IMR-90 (cell line): ENCODE results near the gene CEP170B. TPM values are rescaled to one million over a fixed set of nuclear protein-coding genes. Genes with fewer than 3 reads are reported as not detected.
"Not testable (repeated sequence)": the region's sequence is repeated elsewhere in the genome, so short reads cannot be mapped to it uniquely, and the experiment has no call there.

ENCODE experiments used
- ATAC-seq: fragments of 200-7000 bp; cut with Tn5 transposase; 2 replicates; pipeline ENCODE4 v1.9.1; 2020; ENCODE audit warnings: low read depth, mild to moderate bottlenecking, moderate library complexity
- BruUV-seq: library from RNA; stranded (reverse); fragments of 400-500 nt; replicated peaks from 2 replicates; lab custom pipeline; 2021; lab: Mats Ljungman, UMichigan
- CTCF ChIA-PET: fragments of 300-600 bp; formaldehyde crosslinking; extraction: SDS; loops from one replicate; lab custom pipeline; 2021; ENCODE audit warnings: antibody characterized with exemption; lab: Yijun Ruan, JAX
- POLR2A ChIA-PET: fragments of 300-600 bp; sonication (Branson Sonifier 250); formaldehyde crosslinking; loops from one replicate; lab custom pipeline; 2022; ENCODE audit warnings: antibody characterized with exemption; ENCODE audit not compliant: unreplicated experiment; lab: Charles Lee
- DNase-seq: peaks from one replicate; pipeline ENCODE4 v3.0.0; 2013
- H2AFZ ChIP-seq: replicated peaks from 2 replicates; pipeline ENCODE3; 2013; ENCODE audit warnings: low read length, mild to moderate bottlenecking; ENCODE audit not compliant: poor library complexity
- H2AK5ac ChIP-seq: 2 replicates; pipeline ENCODE4 v1.6.1; 2013; ENCODE audit warnings: low read depth, low read length, inconsistent platforms
- H2AK9ac ChIP-seq: replicated peaks from 2 replicates; pipeline ENCODE3; 2013; ENCODE audit warnings: mild to moderate bottlenecking, low read depth, low read length, moderate library complexity; ENCODE audit not compliant: poor library complexity
- H2BK120ac ChIP-seq: 2 replicates; pipeline ENCODE4 v1.6.1; 2013; ENCODE audit warnings: low read depth, low read length, inconsistent platforms
- H2BK15ac ChIP-seq: 3 replicates; pipeline ENCODE4 v1.6.1; 2013; ENCODE audit warnings: low read depth, low read length, inconsistent platforms
- H2BK20ac ChIP-seq: 2 replicates; pipeline ENCODE4 v1.6.1; 2013; ENCODE audit warnings: low read depth, mild to moderate bottlenecking, inconsistent platforms, low read length, moderate library complexity
- H2BK5ac ChIP-seq: 2 replicates; pipeline ENCODE4 v1.6.1; 2013; ENCODE audit warnings: mild to moderate bottlenecking, low read depth, low read length, inconsistent platforms; ENCODE audit not compliant: poor library complexity, severe bottlenecking
- H3K14ac ChIP-seq: replicated peaks from 2 replicates; pipeline ENCODE4 v1.6.1; 2013; ENCODE audit warnings: low read depth, low read length, inconsistent platforms
- H3K18ac ChIP-seq: 2 replicates; pipeline ENCODE4 v1.6.1; 2013; ENCODE audit warnings: low read depth, low read length, control low read depth
- H3K23ac ChIP-seq: 2 replicates; pipeline ENCODE4 v1.6.1; 2013; ENCODE audit warnings: low read depth, low read length, inconsistent platforms
- H3K27ac ChIP-seq: 2 replicates; pipeline ENCODE4 v1.5.1; 2013; ENCODE audit warnings: mild to moderate bottlenecking, control low read depth, low read length; ENCODE audit not compliant: insufficient read depth
- H3K27me3 ChIP-seq: 2 replicates; pipeline ENCODE4 v1.6.1; 2013; ENCODE audit warnings: low read length; ENCODE audit not compliant: control insufficient read depth, insufficient read depth
- H3K36me3 ChIP-seq: 2 replicates; pipeline ENCODE4 v1.6.1; 2013; ENCODE audit warnings: low read length, mixed read lengths; ENCODE audit not compliant: control insufficient read depth, insufficient read depth
- H3K4ac ChIP-seq: 2 replicates; pipeline ENCODE4 v1.6.1; 2013; ENCODE audit warnings: low read depth, low read length, inconsistent platforms
- H3K4me1 ChIP-seq: 2 replicates; pipeline ENCODE4 v1.6.1; 2013; ENCODE audit warnings: low read length, mixed read lengths; ENCODE audit not compliant: control insufficient read depth, insufficient read depth
- H3K4me2 ChIP-seq: 2 replicates; pipeline ENCODE4 v1.6.1; 2013; ENCODE audit warnings: low read depth, mild to moderate bottlenecking, control low read depth, low read length, moderate library complexity
- H3K4me3 ChIP-seq: 2 replicates; pipeline ENCODE4 v1.5.1; 2013; ENCODE audit warnings: low read depth, mild to moderate bottlenecking, control low read depth, low read length, moderate library complexity; ENCODE audit not compliant: insufficient read depth
- H3K56ac ChIP-seq: 2 replicates; pipeline ENCODE4 v1.6.1; 2013; ENCODE audit warnings: low read length, inconsistent platforms; ENCODE audit not compliant: insufficient read depth; ENCODE audit errors: extremely low read depth
- H3K79me1 ChIP-seq, 2 experiments: 2 replicates each; pipeline ENCODE4 v1.6.1; 2013; ENCODE audit warnings: low read length in 2 of 2, inconsistent platforms in 1 of 2, low read depth in 1 of 2
- H3K9ac ChIP-seq: 2 replicates; pipeline ENCODE4 v1.6.1; 2013; ENCODE audit warnings: low read depth, low read length, control low read depth
- H3K9me1 ChIP-seq: 2 replicates; pipeline ENCODE4 v1.6.1; 2013; ENCODE audit warnings: low read length, inconsistent platforms; ENCODE audit not compliant: insufficient read depth
- H3K9me3 ChIP-seq: 2 replicates; pipeline ENCODE4 v1.6.1; 2013; ENCODE audit warnings: low read length; ENCODE audit not compliant: control insufficient read depth, insufficient read depth
- H4K20me1 ChIP-seq: 2 replicates; pipeline ENCODE4 v1.6.1; 2013; ENCODE audit warnings: low read length, inconsistent platforms; ENCODE audit not compliant: insufficient read depth
- H4K5ac ChIP-seq: 2 replicates; pipeline ENCODE4 v1.6.1; 2013; ENCODE audit warnings: mild to moderate bottlenecking, low read depth, low read length, control low read depth
- H4K8ac ChIP-seq, 2 experiments: 2 replicates each; pipeline ENCODE4 v1.6.1; 2013; ENCODE audit warnings: low read depth in 2 of 2, low read length in 2 of 2, control low read depth in 1 of 2, inconsistent platforms in 1 of 2
- H4K91ac ChIP-seq: 2 replicates; pipeline ENCODE4 v1.6.1; 2013; ENCODE audit warnings: low read depth, low read length, inconsistent platforms; ENCODE audit not compliant: insufficient read depth
- WGBS, 2 experiments: methylation state at CpG; one replicate each; pipeline versions ENCODE4 v1.1.5 to v1.1.7; 2013; ENCODE audit warnings: missing lambda C conversion rate in 2 of 2; ENCODE audit not compliant: insufficient read length in 1 of 2; ENCODE audit errors: extremely low coverage in 2 of 2; 5-methylcytosine and 5-hydroxymethylcytosine counted together
- dilution Hi-C: fragments of 300-500 bp; cut with HindIII; formaldehyde crosslinking; loops from one replicate; pipeline ENCODE4 v1.14.3; 2018; ENCODE audit warnings: low sequenced_read_pairs; ENCODE audit not compliant: unreplicated experiment
- in situ Hi-C: fragments of 300-500 bp; cut with MboI; formaldehyde crosslinking; loops from 3 replicates; pipeline ENCODE4 v1.14.3; 2019; ENCODE audit warnings: low sequenced_read_pairs, inconsistent platforms, mixed read lengths
- intact Hi-C: fragments of 100-400 bp; cut with micrococcal nuclease; formaldehyde crosslinking; loops from 2 replicates; pipeline ENCODE4 v1.10.0; 2022
- polyA plus RNA-seq, 3 experiments: library from polyadenylated mRNA; depleted of rRNA; stranded (reverse); fragments of >200 nt; gene quantifications; 2 replicates each; pipeline ENCODE4 v1.2.3, GENCODE V29; 2012; ENCODE audit warnings: low replicate concordance in 1 of 3
- total RNA-seq: library from RNA; depleted of rRNA; stranded (reverse); fragments of >200 nt; gene quantifications from 2 replicates; pipeline ENCODE4 v1.2.3, GENCODE V29; 2012

CEP170B gene
- total and polyA plus RNA-seq, 2 of the 4 experiments (the other 2 are of a cell fraction) = 3.6 to 13.1 TPM

DNA sequence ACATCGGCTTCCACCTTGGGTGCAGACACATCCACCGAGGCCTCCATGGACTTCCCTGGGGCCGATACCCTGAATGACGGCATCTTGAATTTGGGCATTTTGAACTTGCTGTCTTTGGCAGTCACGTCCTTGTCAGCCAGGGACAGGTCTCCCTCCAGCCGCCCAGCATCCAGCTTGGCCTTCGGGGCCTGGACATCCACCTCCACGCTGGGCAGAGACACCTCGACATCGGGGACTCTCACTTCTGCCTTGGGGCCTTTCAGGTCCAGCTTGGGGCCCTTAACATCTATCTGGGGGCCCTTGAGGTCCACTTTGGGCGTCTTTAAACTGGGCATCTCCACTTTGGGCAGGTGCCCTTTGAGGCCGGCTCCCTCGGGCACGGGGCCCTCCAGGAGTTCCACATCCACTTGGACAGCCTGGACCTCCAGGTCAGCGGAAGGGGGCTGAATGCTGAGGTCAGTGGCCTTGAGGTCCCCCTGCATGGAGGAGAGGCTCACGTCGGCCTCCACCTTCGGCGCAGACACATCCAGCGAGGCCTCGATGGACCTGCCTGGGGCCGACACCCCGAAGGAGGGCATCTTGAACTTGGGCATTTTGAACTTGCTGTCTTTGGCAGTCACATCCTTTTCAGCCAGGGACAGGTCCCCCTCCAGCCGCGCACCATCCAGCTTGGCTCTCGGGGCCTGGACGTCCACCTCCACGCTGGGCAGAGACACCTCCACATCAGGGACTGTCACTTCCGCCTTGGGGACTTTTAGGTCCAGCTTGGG is 79.6 kb downstream of the CEP170B start:
- H3K9me3 ChIP-seq, H2AFZ ChIP-seq, ATAC-seq, H3K4me1 ChIP-seq, H3K14ac ChIP-seq, H3K56ac ChIP-seq, H3K9me1 ChIP-seq, DNase-seq, H3K9ac ChIP-seq, intact Hi-C loops, H3K4me3 ChIP-seq, POLR2A ChIA-PET, H3K23ac ChIP-seq, H2BK20ac ChIP-seq, H2AK9ac ChIP-seq, BruUV-seq, H3K36me3 ChIP-seq, H2AK5ac ChIP-seq, H3K4me2 ChIP-seq, H2BK120ac ChIP-seq, H3K27me3 ChIP-seq, H3K79me1 ChIP-seq, H3K18ac ChIP-seq, H2BK5ac ChIP-seq, H3K4ac ChIP-seq, H4K8ac ChIP-seq, H2BK15ac ChIP-seq, H4K5ac ChIP-seq, dilution Hi-C loops, in situ Hi-C loops, H4K91ac ChIP-seq, H4K20me1 ChIP-seq, H3K27ac ChIP-seq: not testable (repeated sequence)
- CTCF ChIA-PET = interaction anchor here (1.0 kb wide), 1 partner anchor 24 kb away, joined by 3 read pairs; no protein-coding TSS in a partner anchor
- 89% methylated on average over 22 of the region's 29 CpGs; no CpG with 5 or more reads in 1 of the 2 experiments for WGBS, 2 experiments

DNA sequence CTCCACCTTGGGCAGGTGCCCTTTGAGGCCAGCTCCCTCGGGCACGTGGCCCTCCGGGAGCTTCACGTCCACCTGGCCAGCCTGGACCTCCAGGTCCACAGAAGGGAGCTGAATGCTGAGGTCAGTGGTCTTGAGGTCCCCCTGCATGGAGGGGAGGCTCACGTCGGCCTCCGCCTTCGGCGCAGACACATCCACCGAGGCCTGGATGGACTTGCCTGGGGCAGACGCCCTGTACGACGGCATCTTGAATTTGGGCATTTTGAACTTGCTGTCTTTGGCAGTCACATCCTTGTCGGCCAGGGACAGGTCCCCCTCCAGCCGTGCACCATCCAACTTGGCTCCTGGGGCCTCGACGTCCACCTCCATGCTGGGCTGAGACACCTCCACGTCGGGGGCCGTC is 80.2 kb downstream of the CEP170B start:
- DNase-seq, H2AFZ ChIP-seq, CTCF ChIA-PET, H4K91ac ChIP-seq, dilution Hi-C loops, H3K18ac ChIP-seq, H2BK120ac ChIP-seq, H3K9ac ChIP-seq, in situ Hi-C loops, H4K8ac ChIP-seq, H3K79me1 ChIP-seq, H3K4ac ChIP-seq, H3K56ac ChIP-seq, H2BK5ac ChIP-seq, H3K9me1 ChIP-seq, H3K27ac ChIP-seq, H3K14ac ChIP-seq, intact Hi-C loops, H3K4me2 ChIP-seq, H2AK5ac ChIP-seq, H2AK9ac ChIP-seq, H4K20me1 ChIP-seq, H3K9me3 ChIP-seq, H4K5ac ChIP-seq, H3K23ac ChIP-seq, H3K4me1 ChIP-seq, H3K36me3 ChIP-seq, H2BK15ac ChIP-seq, BruUV-seq, POLR2A ChIA-PET, ATAC-seq, H3K4me3 ChIP-seq, H2BK20ac ChIP-seq, H3K27me3 ChIP-seq: not testable (repeated sequence)
- 88% methylated on average over 13 of the region's 20 CpGs; no CpG with 5 or more reads in 1 of the 2 experiments for WGBS, 2 experiments
